HG03103 (cell line): ENCODE results near the gene TPRN.

Source experiments
- ATAC-seq: cut with Tn5 transposase; IDR thresholded peaks from one replicate; pipeline ENCODE4 v1.9.1; 2021; ENCODE audit warnings: low read depth; ENCODE audit not compliant: unreplicated experiment

Gene TPRN

DNA sequence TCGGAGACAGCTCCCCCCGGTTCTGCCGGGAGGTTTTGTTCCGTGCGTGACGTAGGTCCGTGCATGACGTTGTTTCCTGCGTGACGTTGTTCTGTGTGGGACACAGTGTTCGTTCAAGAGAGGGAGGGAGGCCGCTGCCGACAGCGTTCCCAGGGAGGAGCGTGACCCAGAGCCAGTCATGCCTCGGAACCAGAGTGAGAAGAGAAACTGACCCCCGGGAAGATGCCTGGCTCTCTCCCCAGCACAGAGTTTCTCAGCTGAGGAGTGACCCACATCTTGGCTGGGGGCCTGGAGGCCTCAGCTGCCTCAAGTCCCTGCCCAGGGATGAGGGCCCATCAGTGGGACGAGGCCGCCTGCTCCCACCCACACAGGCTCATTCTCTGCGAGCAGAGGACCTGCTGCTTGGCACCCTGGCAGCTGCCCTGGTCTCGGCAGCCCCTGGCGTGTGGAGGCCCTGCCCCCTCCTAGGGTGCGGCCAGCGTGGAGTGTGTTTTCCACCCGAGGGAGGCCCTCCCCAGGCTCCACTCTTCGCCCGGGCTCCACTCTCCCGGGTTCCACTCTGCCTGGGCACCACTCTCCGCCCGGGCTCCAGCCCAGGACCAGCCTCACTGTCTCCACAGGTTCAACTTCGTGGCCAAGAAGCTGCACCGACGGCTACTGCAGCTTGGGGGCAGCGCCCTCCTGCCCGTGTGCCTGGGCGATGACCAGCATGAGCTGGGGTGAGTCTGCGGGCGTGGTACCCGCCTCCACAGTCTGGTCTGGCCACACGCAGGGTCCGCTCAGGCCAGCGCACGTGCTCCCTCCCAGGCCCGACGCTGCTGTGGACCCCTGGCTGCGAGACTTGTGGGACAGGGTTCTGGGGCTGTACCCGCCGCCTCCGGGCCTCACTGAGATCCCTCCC is 12.9 kb upstream of the TPRN start:
- no peak for ATAC-seq

DNA sequence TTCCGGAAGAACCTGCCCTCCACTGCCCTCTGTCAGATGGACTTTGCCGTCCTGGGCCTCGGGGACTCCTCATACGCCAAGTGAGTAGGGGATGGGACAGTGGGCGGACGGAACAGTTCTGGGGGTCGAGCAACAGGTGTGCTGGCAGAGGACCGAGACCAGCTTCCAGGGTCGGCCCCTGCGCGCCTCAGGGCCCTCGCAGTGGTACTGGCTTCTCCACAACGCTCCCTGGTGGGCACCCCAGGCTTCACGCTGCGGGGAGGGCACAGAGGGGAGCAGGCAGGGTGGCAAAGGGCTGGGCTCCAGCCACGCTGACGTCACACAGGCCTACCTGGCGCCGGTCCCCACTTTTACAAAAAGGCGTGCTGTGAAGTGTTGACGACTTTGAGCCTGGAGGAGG is 12.0 kb upstream of the TPRN start:
- no peak for ATAC-seq

- no peak for ATAC-seq
Measured at GRCh38 chr9:137211532-137211931, 11.0 kb upstream of the TPRN start.

GRCh38 chr9:137206602-137207001 is 6.1 kb upstream of the TPRN start:
- ATAC-seq = no peak

- no peak for ATAC-seq
Measured at GRCh38 chr9:137205126-137206069, 4.9 kb upstream of the TPRN start, which contains the start of the genes NDOR1 and TMEM203. Gene NDOR1 (plus strand): TSS chr9:137205700. CDS start chr9:137205778, 78 bp downstream. Gene TMEM203 (minus strand): TSS chr9:137205648. CDS start chr9:137205414, 234 bp downstream.

- no peak for ATAC-seq
Measured at GRCh38 chr9:137204731-137205125, 4.2 kb upstream of the TPRN start.

DNA sequence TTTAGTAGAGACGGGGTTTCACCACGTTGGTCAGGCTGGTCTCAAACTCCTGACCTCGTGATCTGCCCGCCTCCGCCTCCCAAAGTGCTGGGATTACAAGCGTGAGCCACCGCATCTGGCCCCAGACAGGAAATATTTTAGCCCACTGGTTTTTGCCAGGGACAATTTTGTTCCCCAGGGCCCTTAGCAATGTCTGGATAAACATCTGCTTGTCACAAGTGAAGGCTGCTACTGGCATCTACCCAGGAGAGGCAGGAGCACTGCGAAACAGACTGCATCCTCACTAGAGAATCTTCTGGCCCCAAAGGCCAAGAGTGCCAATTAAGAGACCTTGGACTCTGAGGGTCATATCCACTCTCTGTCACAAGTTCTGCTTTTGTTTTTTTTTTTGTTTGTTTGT is 2.4 kb upstream of the TPRN start:
- ATAC-seq = no peak

DNA sequence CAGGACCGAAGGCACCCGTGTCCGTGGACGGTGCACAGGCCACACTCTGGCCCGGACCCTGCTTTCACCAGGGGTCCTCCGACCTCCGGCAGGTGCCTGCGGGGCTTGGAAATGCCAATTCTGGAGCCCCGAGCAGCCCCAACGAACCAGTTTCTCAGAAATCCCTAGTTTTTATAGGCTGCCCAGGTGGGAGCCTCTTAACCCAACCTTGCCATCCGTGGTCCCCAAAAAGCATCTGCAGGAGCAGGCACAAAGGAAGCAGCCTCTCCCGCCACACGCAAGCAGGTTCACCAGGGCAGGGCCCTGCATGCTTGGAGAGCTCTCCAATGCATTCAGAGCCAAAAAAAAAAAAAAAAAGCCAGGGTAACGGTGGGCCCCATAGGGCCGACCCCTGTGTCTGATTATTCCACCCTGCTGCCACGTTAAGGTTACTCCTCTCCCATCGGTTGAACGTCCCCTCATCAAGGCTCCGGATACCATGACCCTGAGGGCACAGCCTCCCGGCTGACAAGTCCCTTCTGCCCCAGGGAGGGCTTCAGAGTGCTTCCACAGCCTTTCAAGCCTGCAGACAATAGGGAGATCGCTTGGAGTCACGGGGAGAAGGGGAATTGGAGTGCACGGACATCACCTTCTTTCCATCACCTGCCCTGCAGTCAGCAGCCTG is 796 bp upstream of the TPRN start:
- no peak for ATAC-seq

- ATAC-seq = no peak
Measured at GRCh38 chr9:137199411-137200121, 975 bp downstream of the TPRN start.

- ATAC-seq = no peak
Measured at GRCh38 chr9:137198902-137199283, 1.6 kb downstream of the TPRN start.

DNA sequence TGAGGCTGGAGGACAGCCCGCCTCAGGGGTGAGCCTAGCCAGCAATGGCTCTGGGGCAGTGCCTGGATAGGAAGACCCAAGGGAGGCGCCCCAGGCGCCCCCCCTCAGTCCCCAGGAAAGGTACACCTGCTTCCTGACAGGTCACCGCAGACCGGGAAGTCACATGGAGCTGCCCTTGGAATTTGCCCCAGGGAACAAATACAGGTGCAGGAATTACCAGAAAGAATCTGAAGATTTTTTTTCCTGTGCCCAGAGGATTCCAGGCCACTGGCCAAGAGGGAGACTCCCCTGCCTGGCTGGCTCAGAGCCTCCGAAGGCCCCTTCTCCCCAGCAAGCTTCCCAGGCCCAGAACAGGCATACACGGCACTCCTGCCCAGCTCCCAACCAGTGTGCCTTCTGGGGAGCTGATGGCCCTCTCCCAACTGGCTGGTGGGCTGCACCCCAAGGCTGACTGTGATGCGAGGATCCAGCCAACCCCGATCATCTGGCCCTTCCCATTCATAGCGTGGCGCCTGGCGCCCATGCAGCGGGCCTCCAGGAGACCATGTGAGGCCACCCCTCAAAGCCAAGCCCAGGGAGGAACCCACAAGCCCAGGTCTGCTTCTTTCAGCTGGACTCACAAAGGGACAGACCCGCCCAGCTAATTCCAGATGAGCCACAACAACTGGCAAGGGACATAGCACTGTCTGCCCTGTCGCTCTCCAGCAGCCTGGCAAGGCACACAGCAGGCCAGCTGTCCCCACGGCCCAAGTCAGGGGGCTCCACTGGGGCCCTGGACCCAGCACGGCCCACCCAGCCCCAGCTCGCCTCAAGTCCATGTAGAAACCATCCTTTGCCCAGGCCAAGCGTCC is 2.3 kb downstream of the TPRN start:
- ATAC-seq = no peak

GRCh38 chr9:137195525-137196220 is 4.9 kb downstream of the TPRN start:
- no peak for ATAC-seq

DNA sequence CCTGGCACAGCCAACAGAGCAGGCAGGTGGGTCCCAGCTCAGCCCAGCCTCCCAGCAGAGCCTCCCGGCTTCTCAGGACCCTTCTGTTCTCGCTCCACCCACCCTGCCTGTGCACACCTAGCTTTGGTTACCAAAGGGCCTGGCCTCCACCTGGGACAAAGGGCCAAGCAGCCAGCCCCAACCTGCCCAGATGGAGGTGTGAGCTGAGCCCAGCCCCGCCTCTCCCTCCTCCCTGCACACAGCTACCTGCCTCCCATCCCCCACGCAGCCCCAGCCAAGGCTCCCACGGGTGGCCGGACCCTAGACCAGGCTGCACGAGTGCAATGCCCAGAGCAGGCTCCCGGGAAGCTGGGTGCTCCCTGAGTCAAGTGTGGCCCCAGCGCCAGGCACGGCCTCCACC is 5.6 kb downstream of the TPRN start:
- no peak for ATAC-seq

DNA sequence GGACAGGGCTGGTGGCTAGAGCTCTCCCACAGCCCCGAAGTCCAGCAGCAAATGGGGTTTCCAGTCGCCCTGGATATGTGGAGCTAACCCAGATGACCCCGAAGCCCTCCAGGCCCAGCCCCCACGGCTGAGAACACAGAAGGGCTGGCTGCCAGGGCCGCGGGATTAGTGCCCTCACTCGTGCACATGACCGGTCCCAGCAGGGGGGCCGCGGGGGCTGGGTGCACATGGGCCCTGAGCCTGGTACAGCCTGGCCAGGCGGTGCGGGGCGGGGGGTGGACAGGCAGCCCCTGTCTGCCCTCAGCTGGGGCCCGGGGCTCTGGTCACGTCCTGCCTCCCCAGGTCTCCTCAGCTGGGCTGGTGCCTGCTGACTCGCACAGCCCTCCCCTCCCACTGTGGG is 6.2 kb downstream of the TPRN start:
- no peak for ATAC-seq

- no peak for ATAC-seq
Measured at GRCh38 chr9:137193771-137194170, 6.8 kb downstream of the TPRN start.

DNA sequence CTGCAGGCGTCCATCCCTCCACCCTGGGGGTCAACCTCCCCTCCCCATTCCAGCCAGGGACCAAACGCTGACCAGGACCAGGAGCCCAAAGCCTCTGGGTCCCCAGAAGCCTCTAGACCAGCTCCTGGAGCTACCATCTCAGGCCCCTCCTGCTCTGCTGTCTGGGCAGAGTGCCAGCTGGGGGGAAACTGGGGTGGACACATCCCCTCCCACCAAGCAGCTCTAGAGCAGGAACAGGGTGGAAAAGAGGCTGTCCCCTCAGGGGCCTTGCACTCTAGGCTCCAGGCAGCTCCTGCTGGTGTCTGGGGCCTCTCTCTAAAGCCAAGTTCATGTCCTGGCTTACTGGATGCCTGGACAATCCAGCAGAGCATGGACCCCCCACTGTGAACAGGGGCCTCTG is 7.7 kb downstream of the TPRN start:
- no peak for ATAC-seq

DNA sequence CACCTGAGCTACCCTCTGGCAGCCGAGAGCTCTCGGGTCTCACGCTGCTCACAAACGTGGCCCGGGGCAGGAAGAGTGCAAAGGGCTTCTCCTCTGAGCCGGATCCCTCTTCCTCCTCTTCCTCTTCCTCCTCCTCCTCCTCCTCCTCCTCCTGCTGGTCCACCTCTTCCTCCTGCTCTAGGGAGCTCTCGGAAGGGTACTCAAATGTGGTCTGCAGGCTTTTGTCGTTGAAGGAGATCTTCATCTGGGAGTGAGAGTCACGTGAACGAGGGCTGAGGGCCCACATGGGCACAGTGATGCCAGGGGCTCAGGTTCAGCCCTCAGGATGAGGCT is 8.1 kb downstream of the TPRN start:
- no peak for ATAC-seq

DNA sequence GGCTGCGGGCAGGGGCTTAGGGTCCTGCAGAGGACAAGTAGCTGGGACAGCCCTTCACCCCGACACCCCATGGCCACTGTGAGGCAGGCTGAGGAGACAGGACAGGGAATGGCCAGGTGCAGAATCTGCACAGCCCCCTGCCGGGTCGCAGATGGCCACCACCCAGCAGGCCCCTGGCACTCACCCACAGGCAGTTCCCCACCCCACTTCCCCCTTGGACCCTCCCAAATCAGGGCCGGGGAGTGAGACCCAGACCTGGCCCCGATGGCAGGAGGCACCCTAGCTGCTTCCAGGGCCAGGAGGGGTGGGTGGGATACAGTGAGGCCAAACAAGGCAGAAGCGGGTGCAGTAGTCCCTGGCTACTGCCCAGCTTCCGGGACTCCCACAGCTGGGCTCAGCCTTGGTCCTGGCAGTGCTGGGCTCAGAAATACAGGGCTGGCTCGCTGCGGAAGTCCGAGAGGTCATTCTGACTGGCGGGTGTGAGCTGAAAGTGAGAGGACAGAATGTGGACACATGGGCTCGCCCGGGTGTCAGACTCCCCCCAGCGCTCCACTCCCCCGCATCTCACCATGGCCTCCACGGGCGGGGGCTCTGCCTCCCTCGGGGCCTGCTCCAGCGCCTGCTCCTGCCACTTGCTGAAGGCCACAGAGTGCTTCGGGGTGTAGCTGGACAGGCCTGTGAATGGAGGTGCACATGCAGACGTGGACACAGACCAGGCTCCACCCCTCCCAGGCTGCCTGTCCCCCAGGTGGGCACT is 8.7 kb downstream of the TPRN start:
- ATAC-seq = no peak
